Measurements from ENCODE around the gene IRAK3.

Gene IRAK3

DNA sequence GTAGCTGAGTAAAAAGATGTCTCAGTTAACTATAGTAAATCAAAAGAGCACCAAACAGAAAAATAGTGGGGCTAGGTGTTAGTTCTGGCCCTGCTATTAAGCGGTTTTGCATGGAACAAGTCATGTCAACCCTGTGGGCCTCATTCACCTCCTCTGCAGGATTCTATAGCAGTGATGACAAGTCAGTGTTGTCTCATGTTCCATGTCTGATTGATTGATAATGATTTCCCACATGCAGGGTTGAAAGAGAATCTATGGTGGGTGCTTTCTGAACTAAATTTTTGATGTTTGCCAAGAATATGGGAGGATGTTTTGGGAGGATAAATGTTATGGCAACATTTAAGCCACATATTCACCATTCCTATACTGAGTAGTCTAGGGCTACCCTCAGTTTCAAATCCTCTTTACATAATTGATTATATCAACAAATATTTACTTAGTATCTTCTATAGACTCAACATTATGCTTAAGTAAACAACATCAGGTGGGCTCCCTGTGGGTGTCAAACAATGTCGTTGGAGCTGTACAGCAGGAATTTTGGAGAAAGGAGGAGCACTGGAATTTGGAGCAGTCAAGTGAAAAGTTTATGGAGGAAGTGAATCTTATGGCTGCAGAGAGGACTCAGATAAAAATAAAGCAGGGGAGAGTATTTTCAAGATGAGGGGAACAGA is 48.6 kb downstream of the IRAK3 start:
- DNase-seq (ENCODE audit: insufficient read length, low spot score), result no peak
- TF ChIP-seq, protein P1, sequence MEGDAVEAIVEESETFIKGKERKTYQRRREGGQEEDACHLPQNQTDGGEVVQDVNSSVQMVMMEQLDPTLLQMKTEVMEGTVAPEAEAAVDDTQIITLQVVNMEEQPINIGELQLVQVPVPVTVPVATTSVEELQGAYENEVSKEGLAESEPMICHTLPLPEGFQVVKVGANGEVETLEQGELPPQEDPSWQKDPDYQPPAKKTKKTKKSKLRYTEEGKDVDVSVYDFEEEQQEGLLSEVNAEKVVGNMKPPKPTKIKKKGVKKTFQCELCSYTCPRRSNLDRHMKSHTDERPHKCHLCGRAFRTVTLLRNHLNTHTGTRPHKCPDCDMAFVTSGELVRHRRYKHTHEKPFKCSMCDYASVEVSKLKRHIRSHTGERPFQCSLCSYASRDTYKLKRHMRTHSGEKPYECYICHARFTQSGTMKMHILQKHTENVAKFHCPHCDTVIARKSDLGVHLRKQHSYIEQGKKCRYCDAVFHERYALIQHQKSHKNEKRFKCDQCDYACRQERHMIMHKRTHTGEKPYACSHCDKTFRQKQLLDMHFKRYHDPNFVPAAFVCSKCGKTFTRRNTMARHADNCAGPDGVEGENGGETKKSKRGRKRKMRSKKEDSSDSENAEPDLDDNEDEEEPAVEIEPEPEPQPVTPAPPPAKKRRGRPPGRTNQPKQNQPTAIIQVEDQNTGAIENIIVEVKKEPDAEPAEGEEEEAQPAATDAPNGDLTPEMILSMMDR (IDR thresholded peaks at IDR 0.05; ENCODE audit: insufficient read depth, missing control alignments), result no peak
- FAIRE-seq, result no peak

DNA sequence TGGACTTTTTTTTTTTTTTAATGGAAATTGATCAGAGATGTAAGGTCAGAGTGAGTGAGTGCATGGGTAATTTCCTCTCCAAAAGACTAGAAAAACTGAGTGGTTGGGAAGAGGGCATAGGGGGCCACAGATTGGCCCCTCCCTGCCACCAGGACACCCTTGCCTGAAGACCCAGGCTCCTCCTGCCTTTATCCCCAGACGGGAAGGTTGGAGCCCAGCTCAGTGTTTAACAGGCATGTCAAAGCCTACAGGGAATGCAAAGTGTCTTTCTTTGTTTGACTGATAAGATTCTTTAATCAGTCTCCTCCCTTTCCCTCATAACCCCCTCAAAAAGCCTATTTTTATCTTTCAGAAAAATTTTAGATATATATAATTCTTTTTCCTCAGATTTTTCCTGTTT is 50.3 kb downstream of the IRAK3 start:
- DNase-seq (ENCODE audit: insufficient read length, low spot score) (no peak), FAIRE-seq (no peak)
- TF ChIP-seq, protein P1 (IDR thresholded peaks at IDR 0.05; ENCODE audit: insufficient read depth, missing control alignments), result no peak

DNA sequence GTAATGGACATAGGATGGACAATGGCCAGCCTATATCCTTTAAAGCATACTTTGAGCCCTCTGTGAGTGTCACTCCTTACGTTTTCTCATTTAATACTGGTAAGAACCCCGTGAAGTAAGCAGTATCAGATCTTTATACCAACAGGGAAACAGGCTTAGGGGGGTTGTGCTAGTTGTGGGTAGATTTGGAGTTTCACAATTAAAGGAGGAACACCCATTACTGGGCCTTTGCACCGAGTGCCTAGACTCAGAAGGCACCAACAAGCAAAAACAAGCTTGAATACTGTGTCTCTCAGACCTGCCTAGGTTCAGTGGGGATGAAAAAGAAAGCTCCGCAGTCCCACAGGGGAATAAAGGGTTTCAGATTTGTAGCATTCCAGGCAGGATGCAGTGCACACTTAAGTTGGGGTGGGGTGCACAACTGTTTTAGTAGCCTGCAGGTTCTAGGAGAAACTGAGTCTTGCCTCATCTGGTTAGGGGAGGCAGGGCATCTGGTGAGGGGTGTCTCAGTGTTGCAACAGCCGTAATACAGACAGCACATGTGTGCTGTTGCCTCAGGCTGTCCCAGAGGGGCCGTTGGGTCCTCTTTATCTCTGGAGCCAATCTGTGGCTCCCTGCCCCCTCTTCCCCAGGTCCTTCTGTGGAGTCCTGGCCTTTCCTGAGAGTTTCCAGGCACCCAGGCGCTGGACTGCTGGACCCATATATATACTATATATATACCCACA is 51.2 kb downstream of the IRAK3 start:
- FAIRE-seq (no peak), DNase-seq (ENCODE audit: insufficient read length, low spot score) (no peak)
- TF ChIP-seq, protein P1 (IDR thresholded peaks at IDR 0.05; ENCODE audit: insufficient read depth, missing control alignments), result no peak

DNA sequence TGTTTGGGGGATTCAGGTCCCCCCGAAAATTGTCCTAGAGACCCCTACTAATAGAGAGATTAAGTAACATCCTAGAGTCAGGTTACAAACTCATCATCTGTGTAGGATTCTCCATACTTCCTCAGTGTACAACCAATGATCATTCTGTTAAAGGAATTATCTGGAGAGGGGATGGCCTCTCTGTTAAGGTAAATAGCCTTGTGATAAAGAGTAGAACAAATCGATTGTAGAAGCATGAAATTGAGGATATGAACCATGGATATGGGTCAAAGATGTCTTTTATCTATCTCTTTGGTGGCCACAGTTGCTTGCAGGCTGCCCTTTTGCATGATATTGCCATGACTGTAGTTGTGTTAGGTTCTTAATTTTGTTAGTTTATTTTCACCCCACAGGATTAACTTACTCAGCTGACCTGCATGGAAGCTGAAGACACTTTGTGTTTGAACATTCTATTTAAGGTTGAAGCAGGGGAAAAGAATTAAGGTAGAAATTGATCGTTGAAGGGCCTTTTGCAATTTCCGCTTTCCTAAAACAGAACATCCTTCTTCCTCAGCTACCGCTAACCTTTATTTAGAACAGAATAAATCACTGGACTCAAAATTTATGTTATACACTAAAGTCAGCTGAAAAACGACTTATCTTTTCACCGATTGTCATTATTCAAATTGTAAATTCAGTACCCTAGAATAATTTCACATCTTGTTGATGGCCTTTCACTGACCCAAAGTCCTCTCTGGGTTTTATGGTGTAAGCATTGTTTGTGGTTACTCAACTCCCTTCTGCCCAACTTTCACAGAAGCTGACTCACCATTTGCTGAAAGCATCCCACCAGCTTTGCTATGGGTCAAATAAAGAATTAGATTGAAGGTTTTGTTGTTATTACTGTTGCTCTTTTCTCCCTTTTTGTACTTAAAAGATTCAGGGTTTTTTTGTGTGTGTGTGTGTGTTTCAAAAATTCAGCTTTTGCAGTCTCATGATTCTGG is 52.3 kb downstream of the IRAK3 start:
- DNase-seq (ENCODE audit: insufficient read length, low spot score), result no peak
- no peak for FAIRE-seq
- TF ChIP-seq, protein P1 (IDR thresholded peaks at IDR 0.05; ENCODE audit: insufficient read depth, missing control alignments), result no peak

DNA sequence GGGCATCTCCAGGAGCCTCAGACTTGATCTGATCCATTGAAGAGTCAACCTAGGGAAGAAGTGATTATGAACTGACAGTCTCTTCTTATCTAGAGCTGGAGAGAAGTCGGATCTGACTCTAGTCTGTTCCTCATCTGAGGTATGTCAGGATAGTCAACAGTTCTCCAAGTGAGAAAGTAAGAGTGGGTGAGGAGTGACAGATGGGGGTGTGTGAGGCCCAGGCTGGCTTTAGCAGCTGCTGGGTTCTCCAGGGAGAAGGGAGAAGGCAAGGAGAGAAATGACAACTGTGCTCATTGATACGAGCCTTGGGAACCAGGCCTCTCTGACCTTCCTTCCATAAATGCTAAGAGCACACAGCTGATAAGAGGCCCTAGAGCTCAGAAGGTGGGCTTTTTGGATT is 53.3 kb downstream of the IRAK3 start:
- DNase-seq (ENCODE audit: insufficient read length, low spot score), result no peak
- FAIRE-seq, result no peak
- TF ChIP-seq, protein P1 (IDR thresholded peaks at IDR 0.05; ENCODE audit: insufficient read depth, missing control alignments), result no peak

DNA sequence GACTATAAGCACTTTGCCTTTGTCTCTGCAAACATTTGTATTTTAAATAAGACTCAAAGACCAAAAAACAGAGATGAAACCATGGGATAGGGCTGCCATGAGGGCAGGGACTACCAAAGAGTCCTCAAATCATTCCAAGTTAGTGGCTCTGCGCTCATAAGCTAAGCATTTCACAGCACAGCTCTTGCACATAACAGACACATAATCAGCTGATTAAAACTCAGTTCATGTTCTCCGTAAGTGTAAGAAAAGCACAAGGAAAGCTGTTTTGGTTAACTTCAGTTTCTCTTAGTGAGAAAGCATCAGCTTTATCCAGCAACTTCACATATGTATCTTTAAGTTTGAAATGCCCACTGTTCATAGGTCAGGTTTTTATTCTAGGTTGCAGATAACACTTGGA is 54.9 kb downstream of the IRAK3 start:
- DNase-seq (ENCODE audit: insufficient read length, low spot score), result no peak
- TF ChIP-seq, protein P1 (IDR thresholded peaks at IDR 0.05; ENCODE audit: insufficient read depth, missing control alignments), result no peak
- no peak for FAIRE-seq

Data from D721Med (cell line).